Fibroblast of villous mesenchyme (primary cell): ENCODE results near the gene UTP4. TPM values are rescaled to one million over a fixed set of nuclear protein-coding genes. Genes with fewer than 3 reads are reported as not detected.
A peak's percentile ranks its signal among the peaks of the same experiment; 100 is the strongest.

Source experiments
- DNase-seq: peaks from one replicate; pipeline ENCODE4 v3.0.0-alpha.2; 2010; ENCODE audit warnings: low read depth
- H3K4me3 ChIP-seq: 2 replicates; pipeline ENCODE4 v1.5.1; 2011; ENCODE audit warnings: low read depth, mild to moderate bottlenecking, low read length
- CTCF ChIP-seq: IDR thresholded peaks from 2 replicates; pipeline ENCODE4 v1.5.1; 2012; ENCODE audit warnings: low read depth, mild to moderate bottlenecking, low read length; ENCODE audit not compliant: insufficient read depth
- total RNA-seq: library from RNA; depleted of rRNA; stranded (reverse); fragments of >200 nt; gene quantifications from 2 replicates; pipeline ENCODE4 v1.2.3, GENCODE V29; 2012

The UTP4 gene
- 15.1 and 22.5 TPM in 2 replicates for total RNA-seq

GRCh38 chr16:69132424-69133252, at the start of gene UTP4, which contains the start of gene CHTF8:
UTP4 (plus strand) TSS chr16:69132649; CDS start chr16:69133460, 811 bp downstream.
CHTF8 (minus strand) TSS chr16:69132588; CDS start chr16:69121458, 11,130 bp downstream.
- no peak for TF ChIP-seq CTCF
- peak; percentile 84 for DNase-seq
- peak within 1 kb of the TSS; percentile 100 for H3K4me3 ChIP-seq

- no peak for DNase-seq
- TF ChIP-seq CTCF: no peak
These were observed 49.0 kb upstream of the UTP4 start for GRCh38 chr16:69083306-69083941.

GRCh38 chr16:69084289-69084688, 48.2 kb upstream of the UTP4 start:
- TF ChIP-seq CTCF: no peak

More at GRCh38 chr16:69083306-69083941, 49.0 kb upstream of the UTP4 start:
- no peak overlapping the region for H3K4me3 ChIP-seq

GRCh38 chr16:69085032-69085695, 47.3 kb upstream of the UTP4 start:
- DNase-seq: no peak
- no peak for TF ChIP-seq CTCF
- no peak overlapping the region for H3K4me3 ChIP-seq

More at GRCh38 chr16:69084289-69084688, 48.2 kb upstream of the UTP4 start:
- H3K4me3 ChIP-seq: no peak overlapping the region
- DNase-seq: no peak

- no peak overlapping the region for H3K4me3 ChIP-seq
- no peak for DNase-seq
- no peak for TF ChIP-seq CTCF
These were observed 45.3 kb upstream of the UTP4 start for GRCh38 chr16:69087161-69087581.

GRCh38 chr16:69088684-69089083, 43.8 kb upstream of the UTP4 start:
- no peak for TF ChIP-seq CTCF
- no peak for DNase-seq
- H3K4me3 ChIP-seq: no peak overlapping the region
